HG03432 (cell line): ENCODE results near the gene TFAP2D.

Experiments used
- ATAC-seq: cut with Tn5 transposase; IDR thresholded peaks from one replicate; pipeline ENCODE4 v1.9.1; 2021; ENCODE audit warnings: mild to moderate bottlenecking, moderate library complexity; ENCODE audit not compliant: unreplicated experiment

TFAP2D gene

GRCh38 chr6:50818020-50818419 lies 104.7 kb downstream of the TFAP2D start:
- no peak for ATAC-seq

DNA sequence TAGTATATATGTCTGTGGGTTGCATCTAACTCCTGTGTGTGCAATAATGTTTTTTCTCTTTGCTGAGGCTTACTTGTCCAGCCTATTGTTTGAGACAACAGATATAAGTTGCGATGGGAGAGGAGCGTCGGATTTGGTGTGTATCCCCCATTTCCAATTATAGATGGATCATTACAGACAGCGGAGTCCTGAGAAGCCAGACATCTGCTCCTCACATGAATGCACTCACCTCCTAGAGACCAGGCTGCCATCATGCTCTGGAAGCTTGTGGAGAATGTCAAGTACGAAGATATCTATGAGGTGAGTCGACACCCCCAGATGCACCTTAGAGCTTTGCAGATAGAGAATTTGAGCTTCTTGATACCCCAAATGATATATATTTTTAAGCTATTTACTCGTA lies 105.3 kb downstream of the TFAP2D start, which contains the start of gene TFAP2B:
TFAP2B (plus strand) TSS at position 199 of the 400 bp plus-strand sequence; CDS start at position 220, 21 bp downstream.
- ATAC-seq: no peak

DNA sequence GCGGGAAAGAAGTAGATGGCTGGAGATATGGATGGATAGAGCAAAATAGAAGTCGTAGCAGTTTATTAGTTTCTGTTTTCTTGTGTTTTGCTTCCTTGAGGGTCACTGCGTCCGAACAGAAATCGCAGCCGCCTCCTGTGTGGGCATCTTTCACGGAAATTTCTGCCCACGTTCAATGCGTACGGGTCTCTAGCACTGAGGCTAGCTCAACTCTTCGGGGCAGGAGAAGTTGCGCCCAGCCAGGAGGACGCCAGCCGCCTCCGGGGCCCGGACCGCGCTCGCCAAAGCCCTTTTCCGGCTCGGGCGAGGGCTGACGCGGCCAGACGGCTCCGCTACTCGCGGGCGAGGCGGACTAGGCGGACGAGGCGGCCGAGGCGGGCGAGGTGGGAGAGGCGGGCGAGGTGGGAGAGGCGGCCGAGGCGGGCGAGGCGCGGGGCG lies 106.2 kb downstream of the TFAP2D start:
- no peak for ATAC-seq

GRCh38 chr6:50819904-50820868 lies 106.9 kb downstream of the TFAP2D start:
- peak; percentile 41 for ATAC-seq

DNA sequence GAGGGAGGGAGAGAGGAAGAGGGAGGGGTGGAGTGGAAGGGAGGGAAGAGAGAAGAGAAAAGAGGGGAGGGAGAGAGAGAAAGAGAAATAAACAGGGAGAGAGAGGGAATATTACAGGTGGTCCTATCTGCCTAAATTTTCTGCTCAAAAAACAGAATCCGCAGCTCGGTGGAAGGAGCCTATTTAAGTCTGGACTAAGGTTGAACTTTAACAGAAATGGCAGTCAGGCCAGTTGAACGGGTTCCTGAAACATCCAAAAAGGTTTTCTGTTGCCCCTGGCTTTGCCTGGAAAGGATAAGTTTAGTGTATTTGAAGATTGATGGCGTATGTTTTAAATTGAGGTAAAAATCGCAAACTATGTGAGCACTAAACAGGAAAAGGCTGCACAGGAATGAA lies 107.5 kb downstream of the TFAP2D start:
- ATAC-seq: no peak

- no peak for ATAC-seq
These were observed 108.2 kb downstream of the TFAP2D start for GRCh38 chr6:50821441-50822077.

DNA sequence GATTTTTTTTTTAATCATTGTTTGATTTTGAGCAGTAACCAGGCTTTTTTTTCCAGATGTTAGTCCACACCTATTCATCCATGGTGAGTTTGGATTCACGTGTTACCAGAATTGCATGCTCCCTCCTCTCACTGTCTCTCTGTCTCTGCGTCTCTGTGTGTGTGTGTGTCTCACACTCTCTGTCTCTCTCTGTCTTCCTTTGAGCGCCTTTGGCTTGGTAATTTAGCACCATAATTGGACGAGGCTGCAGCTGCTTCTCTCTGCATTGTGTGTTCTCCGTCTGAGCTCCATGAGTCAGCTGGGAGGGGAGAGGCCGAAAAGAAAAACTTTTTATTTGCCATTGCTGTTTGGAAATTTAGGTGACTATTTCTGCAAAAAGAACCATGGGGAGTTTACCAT lies 108.8 kb downstream of the TFAP2D start:
- ATAC-seq: no peak
